Fibroblast of gingiva (primary cell): Measurements from ENCODE around the gene SKA2.
"Not testable (repeated sequence)": the region's sequence is repeated elsewhere in the genome, so short reads cannot be mapped to it uniquely, and the experiment has no call there.

Source experiments
- DNase-seq: peaks from one replicate; pipeline ENCODE4 v3.0.0-alpha.2; 2011; ENCODE audit warnings: low read depth

SKA2 gene

DNA sequence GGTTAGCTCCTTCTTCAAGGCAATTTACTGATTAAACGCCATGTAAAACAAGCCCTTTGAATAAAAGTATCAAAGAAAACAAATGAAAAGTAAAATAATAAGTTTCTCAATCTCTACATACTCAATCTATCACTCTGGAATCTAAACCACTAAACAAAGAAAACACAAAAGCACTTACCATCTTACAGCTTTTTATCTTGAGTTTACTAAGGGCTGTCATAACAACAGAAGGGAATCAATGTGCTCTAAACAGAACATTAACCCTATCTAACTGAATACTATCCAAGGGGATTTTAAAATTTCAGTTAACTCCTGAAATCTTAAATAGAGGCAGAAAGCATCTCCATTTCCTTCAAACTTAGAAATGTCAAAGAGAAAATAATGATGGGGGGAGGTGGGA is 3.4 kb downstream of the SKA2 start:
- peak; percentile 22 for DNase-seq

DNA sequence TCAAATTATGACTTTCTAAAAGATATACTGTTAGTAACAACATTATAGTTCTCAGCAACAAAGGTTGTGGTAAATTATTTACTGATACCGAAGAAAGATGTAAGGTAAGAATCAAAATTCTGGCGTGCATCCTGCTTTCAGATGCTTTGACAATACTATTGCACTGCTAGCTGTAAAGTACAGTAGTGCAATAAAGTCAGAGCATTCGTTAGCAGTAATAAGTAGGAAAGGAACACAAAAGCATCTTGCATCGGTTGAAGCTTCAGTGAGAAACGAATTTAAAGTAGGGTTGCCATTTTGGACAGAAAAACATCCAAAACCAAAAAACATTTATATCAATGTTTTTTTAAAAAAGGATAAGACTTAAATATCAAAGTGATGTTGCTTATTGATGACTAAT is 4.0 kb downstream of the SKA2 start:
- DNase-seq: no peak

DNA sequence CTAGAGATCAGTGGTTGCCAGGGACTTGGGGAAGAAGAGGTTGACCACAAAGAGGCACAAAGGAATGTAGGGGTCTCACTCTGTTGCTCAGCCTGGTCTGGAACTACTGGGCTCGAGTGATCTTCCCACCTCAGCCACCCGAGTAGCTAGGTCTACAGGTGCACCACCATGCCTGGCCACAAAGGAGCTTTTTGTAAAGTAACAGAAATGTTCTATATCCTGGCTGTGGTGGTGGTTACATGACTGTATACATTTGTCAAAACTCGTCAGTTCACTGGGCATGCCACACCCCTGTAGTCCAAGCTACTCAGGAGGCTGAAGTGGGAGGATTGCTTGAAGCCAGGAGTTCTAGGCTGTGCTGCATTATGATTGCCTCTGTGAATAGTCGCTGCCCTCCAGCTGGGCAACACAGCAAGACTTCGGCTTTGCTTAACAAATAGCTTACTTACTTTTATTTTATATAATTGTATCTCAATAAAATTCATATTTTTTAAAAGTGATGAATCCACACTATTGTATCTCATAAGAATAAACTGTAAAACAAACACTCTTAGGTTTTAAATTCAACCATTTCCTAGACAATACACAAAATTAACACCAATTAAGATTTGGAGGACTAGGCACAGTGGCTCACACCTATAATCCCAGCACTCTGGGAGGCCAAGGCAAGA is 5.0 kb downstream of the SKA2 start:
- DNase-seq: no peak

DNA sequence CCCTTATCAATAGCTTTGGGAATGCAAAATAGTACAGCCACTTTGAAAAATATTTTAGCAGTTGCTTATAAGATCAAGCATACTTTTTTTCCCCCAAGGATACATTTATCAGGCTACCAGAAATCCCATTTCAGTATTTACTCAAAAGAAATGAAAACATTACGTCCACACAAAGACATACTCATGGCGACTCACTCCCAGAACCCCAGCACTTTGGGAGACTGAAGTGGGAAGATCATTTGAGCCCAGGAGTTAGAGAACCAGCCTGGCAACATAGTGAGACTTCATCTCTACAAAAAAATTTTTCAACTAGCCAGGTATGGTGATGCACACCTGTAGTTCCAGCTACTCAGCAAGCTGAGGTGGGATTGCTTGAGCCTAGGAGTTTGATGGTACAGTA is 5.9 kb downstream of the SKA2 start:
- no peak for DNase-seq

DNA sequence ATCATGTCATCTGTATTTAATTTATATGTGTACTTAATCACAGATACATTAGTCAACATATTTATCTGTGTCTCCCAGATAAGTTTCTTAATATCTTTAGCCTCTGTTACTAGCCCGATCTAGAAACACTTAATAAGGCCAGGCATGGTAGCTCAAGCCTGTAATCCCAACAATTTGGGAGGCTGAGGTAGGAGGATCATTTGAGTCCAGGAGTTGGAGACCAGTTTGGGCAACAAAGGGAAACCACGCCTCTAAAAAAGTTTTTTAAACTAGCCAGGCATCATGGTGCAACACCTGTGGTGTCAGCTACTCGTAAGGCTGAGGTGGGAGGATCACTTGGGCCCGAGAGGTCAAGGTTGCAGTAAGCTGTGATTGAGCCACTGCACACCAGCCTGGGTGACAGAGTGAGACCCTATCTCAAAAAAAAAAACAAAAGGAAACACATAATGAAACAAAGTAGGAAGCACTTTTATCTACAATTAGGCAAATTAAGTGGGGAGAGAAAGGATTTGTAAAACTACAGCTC is 9.4 kb downstream of the SKA2 start:
- no peak for DNase-seq

DNA sequence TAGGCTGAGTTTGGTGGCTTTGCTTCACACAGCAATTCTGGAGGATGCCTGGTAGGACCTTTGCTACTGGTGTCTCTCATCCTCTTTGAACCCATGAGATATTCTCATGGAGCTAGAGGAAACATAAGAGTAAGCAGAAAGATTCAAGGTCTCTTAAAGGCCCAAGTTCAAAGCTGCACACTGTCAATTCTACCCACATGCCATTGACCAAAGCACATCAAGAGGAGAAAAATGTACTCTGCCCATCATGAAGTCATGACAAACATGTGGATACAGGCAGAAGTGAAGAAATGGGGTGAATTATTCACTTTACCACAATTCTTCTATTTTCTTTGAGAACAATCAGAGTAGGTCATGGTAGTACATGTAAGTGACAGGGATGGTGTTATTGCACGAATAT is 13.1 kb downstream of the SKA2 start:
- DNase-seq: no peak

DNA sequence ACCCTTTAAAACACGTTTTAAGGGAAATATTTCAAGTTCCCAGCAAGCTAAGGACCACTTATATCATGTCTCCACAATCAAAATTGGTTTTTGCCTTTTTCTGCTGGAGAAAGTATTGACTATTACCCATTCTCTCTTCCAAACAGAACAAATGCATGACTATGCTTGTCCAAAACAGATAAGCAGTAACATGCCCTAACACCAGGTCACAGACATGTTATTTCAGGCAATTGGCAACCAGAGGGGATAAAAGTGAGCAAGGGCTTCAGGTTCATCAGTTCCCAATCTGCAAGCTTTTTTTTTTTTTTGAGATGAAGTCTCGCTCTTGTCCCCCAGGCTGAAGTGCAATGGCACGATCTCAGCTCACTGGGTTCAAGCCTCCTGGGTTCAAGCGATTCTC is 15.0 kb downstream of the SKA2 start:
- DNase-seq: no peak

DNA sequence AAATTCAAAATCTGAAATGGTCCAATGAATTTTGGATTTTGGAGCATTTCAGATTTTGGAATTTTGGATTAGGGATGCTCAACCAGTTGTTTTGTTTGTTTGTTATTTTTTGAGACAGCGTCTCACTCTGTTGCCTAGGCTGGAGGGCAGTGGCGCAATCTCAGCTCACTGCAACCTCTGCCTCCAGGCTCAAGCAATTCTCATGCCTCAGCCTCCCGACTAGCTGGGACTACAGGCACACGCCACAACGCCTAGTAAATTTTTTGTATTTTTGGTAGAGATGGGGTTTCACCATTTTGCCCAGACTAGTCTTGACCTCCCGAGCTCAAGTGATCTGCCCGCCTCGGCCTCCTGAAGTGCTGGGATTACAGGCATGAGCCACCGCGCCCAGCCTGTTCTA is 16.6 kb downstream of the SKA2 start:
- not testable (repeated sequence) for DNase-seq

DNA sequence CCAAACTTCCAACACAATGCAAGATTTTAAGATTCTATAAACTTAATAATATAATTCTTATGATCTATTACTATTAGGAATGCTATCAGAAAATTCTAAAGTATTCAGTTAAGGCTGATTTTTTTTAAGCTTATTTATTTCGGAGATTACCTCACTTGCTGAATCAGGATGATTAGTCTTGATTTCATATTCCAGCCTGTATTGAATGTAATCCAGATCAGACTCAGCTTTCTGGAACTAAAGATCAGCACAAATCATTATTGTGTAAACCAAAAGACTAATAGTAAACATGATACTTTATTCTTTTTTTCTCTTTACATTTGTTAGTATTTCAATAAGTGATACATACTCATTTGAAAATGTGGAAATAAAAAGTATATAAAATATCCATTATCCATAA is 23.9 kb downstream of the SKA2 start:
- peak; percentile 29 for DNase-seq

DNA sequence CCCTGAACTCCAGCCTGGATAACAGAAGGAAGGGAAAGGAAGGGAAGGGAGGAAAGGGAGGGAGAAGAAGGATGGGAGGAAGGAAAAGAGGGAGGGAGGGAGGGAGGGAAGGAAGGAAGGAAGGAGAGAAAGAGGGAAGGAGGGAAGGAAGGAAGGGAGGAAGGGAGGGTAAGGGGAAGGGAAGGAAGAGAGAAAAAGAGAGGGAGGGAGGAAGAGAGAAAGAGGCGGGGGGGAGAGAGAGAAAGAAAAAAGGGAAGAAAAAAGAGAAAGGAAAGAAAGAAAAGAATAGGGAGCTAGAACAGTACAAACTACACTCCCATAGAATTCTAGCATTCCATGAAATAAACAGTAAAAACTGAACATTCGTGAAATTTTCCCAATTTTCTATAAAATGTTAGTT is 25.2 kb downstream of the SKA2 start:
- no peak for DNase-seq

DNA sequence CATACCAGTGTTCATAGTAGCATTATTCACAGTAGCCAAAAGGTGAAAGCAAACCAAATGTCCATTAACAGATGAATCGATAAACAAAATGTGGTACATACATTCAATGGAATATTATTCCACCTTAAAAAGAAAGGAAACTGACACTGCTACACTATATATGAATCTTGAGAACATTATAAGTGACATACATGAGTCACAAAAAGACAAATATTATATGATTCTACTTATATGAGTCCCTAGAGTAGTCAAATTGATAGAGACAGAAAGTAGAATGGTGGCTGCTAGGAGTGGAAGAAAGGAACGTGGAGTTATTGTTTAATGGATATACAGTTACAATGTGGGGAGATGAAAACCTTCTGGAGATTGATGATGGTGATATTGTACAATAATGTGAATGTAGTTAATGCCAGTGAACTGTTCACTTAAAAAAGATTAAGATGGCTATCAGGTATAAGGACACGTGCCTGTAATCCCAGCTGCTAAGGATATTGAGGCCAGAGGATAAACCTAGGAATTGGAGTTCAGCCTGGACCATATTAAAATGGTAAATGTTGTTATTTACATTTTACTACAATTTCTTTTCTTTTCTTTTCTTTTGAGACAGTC is 28.1 kb downstream of the SKA2 start:
- no peak for DNase-seq

DNA sequence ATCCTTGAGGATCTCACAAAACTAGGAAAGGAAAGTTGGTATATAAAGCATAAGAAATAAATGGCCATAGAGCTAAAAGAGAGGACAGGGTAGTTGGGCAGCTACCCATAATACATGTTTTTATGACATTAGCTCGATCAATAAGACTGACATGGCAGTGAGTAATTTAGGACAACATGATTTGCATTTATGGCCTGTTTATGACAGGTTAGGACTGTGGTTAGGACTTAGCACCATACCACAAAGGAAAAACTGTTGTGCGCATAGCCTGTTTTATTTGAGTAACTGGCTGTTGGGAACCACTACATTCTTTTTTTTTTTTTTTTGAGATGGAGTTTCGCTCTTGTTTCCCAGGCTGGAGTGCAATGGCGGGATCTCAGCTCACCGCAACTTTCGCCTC is 30.3 kb downstream of the SKA2 start:
- no peak for DNase-seq

DNA sequence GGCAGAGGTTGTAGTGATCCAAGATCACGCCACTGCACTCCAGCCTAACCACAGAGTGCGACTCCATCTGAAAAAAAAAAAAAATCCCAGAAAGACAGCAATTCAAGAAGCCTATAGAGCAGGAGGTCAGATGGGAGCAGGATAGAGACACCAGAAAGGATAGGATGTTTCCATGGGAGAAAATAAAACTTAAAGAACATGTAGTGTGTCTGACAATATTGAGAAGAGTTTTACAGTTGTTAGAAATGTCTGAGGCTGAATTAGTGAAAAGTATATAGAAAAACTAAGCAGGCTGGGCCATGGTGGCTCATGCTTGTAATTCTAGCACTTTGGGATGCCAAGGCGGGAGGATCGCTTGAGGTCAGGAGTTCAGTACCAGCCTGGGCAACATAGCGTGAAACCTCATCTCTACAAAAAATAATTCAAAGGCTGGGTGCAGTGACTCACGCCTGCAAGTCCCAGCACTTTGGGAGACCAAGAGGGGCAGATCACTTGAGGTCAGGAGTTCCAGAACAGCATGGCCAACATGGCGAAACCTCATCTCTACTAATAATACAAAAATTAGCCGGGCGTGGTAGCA is 33.0 kb downstream of the SKA2 start:
- peak; percentile 4 for DNase-seq

DNA sequence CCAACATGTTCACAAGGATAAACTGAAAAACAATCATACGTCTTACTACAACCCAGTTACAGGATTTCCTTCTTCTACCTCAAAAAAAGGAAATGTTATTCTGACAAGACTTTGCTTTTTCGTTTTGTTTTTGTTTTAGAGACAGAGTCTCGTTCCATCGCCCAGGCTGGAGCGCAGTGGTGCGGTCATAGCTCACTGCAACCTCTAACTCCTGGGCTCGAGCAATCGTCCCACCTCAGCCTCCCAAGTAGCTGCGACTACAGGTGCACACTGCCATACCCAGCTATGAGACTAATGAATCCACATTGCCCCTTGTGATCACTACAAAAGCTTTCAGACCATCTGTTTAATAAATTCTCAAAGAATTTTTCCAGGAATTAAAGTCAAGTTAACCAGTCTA is 39.5 kb downstream of the SKA2 start:
- DNase-seq: no peak

DNA sequence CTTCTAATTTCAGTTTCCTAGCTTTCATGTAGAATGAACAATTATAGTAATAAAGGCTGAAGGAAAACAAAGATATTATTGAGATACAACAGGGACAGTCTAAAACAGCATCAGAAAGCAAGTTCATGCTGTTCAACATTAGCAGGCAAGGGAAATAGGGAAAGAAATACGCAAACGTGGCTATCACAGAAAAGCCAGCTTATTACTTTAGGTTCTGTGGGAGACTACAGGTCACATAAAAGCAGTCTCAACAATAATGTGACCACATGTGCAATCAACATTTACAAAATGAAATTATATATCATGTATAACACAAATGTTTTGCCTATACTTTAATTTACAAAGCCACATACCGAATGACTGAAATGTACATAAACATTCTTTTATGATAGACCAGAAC is 43.4 kb downstream of the SKA2 start:
- DNase-seq: no peak

DNA sequence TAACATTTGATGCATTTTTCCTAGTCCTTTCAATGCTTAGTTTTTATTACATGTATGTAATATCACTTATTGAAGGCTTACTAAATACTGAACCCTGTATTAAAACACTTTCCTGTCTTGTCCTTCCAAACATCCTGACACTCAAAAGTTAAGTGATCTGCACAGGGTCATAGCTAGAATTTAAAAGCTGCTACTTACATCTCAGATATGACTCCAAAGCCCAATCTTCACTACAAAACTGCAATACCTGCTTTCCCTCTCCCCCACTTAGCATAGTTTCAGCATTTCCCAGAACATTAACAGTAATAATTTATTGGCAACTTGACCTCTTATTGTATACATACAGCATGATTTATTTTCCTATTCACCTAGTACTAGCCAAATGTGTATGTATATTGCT is 44.0 kb downstream of the SKA2 start:
- DNase-seq: no peak

DNA sequence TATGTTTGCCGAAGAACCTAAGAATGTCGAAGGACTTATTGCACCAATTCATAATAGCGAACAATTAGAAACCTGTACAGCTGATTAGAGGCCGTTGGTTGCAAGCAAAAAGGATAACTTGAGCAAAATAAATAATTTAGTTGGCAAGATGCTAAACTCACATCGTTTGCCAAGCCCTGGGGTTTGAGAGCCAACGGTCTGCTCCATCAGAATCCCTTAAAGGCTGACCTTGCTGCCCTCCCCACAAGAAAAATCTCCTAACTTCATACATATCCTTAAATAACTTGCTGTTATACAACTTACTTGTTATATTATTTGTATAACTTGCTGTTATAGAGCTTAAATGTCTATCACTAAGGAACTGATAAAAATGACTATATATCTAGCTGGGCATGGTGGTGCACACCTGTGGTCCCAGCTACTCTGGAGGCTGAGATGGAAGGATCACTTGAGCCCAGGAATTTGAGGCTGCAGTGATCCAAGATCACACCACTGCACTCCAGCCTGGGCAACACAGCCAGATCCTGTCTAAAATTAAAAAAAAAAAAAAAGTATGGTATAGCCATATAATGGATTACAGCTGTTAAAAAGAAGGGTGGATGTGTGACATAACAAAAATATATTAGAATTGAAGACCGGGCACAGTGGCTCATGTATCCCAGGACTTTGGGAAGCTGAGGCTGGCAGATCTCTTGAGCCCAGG is 46.4 kb downstream of the SKA2 start:
- no peak for DNase-seq

DNA sequence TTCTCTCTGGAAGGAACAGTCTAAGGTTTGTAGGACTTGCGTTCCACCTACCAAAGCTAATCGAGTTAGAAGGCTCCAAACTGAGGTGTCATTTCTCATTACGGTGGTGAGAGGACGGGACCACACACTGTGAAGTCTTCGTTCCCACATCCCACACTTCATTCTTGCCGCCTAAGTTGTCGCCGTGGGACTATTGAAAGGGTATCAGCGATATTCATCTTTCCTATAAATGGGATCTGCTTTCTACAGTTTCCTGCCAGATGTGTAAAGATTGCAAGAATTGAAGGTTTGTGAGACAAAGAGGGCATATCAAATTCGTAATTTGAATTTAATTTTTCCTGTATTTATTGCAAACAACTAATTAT is 47.7 kb downstream of the SKA2 start:
- peak; percentile 1 for DNase-seq

DNA sequence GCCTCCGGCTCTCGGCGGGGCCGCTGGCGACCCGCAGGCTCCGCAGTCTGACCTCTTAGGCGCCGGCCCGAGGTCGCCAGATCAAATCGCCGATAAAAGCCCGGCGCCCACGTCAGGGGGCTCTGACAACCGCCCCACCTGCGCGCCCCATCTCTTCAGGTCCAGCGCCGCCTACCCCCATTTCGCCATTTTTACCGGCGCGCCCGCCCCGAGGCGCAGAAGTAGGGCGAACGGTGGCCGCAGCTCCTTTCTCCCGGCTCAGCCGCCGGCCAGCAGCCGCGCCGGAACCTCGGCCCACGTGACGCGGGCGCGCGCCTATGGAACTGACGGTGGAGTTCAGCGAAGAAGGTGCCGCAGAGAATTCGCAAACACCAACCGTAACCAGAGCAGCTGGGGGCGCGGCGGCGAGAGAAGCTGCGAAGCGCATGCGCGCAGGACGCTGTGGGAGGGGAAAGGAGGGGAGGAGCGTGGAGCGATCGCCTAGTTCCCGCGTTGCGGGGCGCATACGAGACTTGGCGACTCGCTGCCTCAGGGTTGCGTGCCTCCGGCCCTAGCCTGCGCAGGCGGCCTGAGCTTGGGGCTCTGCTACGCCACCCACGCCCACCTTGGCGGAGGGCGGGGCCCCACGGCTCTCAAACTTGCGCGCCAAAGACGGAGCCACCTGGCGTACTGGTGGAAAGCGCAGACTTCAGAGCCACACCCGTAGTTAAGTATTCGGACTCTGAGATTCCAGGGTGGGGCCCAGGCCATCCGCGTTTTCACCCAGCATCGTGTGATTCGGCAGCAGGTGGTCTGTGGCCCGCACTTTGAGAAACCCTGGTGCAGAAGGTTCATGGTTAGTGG is 48.3 kb downstream of the SKA2 start, which contains the start of gene TRIM37:
TSS of gene TRIM37 (minus strand) at position 418 of the 843 bp plus-strand sequence. CDS start 419 bp downstream, outside the sequence.
- peak; percentile 98 for DNase-seq

DNA sequence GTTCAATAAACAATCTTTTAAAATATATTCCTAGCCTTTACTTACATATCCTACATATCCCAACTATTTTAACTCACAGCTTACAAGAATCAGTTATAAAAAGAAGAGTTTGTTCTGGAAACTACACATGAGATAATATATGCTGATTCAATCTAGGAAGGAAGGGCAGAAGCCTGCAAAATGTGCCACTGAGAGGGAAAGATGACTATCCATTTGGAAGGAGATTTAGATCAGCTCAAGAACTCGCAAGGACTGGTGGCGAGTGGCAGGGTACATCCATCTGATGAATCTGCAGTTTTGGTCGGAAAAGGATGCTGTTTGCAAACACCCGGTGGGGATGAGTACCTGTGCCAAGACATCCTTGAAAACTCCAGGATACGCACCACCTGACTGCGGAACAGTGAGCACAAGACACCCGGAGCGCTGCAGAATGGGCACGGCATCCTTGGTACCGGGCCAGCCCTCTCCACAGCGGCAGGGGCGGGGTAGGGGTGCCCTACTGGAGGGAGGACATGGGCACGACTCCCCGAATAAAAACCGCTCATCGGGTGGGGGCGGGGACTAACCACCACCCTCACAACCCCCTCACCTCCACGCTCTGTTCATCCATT is 49.0 kb downstream of the SKA2 start:
- DNase-seq: peak; percentile 30

DNA sequence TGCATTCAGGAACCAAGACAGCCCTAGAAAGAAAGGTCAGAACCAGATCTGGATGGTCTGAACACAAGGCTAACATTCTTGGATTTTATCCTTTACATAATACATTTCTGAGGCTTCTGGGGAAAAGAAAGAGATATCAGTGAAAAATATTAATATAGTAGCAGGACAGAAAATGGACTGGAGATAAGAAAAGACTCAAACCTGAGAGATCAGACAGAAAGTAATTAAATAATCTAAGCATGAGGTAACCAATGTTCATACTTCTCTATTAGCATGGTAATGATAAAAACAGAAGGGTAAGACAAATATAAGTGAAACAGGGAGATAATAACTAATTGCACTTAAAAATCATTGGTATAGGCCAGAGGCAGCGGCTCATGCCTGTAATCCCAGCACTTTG is 53.8 kb downstream of the SKA2 start:
- no peak for DNase-seq

DNA sequence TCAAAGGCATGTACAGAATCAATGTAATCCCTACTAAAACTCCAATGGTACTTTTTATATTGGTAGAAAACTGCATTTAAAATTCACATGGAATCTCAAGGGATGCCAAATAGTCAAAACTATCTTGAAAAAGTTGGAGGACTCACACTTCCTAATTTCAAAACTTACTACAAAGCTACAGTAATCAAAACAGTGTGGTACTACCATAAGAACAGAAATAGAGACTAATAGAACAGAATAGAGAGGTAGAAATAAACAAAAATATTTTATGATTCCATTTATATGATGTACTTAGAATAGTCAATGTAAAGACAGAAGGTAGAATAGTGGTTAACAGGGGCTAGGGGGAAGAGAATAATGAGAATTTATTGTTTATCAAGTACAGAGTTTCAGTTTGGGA is 57.1 kb downstream of the SKA2 start:
- no peak for DNase-seq
